ENCODE data around the gene DDX50.
"Not testable (repeated sequence)": the region's sequence is repeated elsewhere in the genome, so short reads cannot be mapped to it uniquely, and the experiment has no call there.

Gene DDX50

GRCh38 chr10:68959695-68960527 is 58.8 kb downstream of the DDX50 start:
- H3K9me3 ChIP-seq (ENCODE audit: insufficient read depth, low read depth, low read length): peaks cover 2% of the 10 kb centered on the region
- no peak overlapping the region for H4K12ac ChIP-seq (ENCODE audit: low read depth, low read length)
- no peak overlapping the region for H4K91ac ChIP-seq (ENCODE audit: low read depth, low read length)
- H3K79me2 ChIP-seq (ENCODE audit: control insufficient read depth, insufficient read depth, low read length, poor library complexity): peaks cover 19% of the 10 kb centered on the region
- H3K36me3 ChIP-seq (ENCODE audit: control insufficient read depth in 1 of 2, insufficient read depth in 2 of 2, low read length in 2 of 2): peaks cover 17 to 31% of the 10 kb centered on the region in 2 experiments
- H3K4me1 ChIP-seq (ENCODE audit: control insufficient read depth in 1 of 2, insufficient read depth in 2 of 2, low read length in 2 of 2): peaks cover 0 to 2% of the 10 kb centered on the region in 2 experiments
- H3K18ac ChIP-seq (ENCODE audit: low read length): no peak overlapping the region
- H3K9ac ChIP-seq (ENCODE audit: low read length): no peak overlapping the region
- H3K4me3 ChIP-seq (ENCODE audit: low read depth, low read length): no peak overlapping the region
- no CpG with 5 or more reads among the region's 4 CpGs for WGBS (ENCODE audit: extremely low coverage, insufficient coverage, insufficient read length)
- no peak overlapping the region for H4K8ac ChIP-seq (ENCODE audit: low read depth, low read length)
- H3K27ac ChIP-seq (ENCODE audit: low read depth, low read length): no peak overlapping the region
- H2AK5ac ChIP-seq (ENCODE audit: low read length): no peak overlapping the region
- H2BK120ac ChIP-seq (ENCODE audit: insufficient read depth, low read length, poor library complexity): no peak overlapping the region
- peak overlapping the region; percentile 85 for H3K4ac ChIP-seq (ENCODE audit: low read depth, low read length)
- no peak overlapping the region for H3K4me2 ChIP-seq (ENCODE audit: low read length)
- DNase-seq: no peak
- no peak overlapping the region for H3K14ac ChIP-seq (ENCODE audit: low read length)
- no peak overlapping the region for H2AFZ ChIP-seq (ENCODE audit: insufficient read depth, low read length, poor library complexity)
- H2BK12ac ChIP-seq (ENCODE audit: low read length): no peak overlapping the region
- H2BK5ac ChIP-seq (ENCODE audit: low read depth, low read length, poor library complexity): no peak overlapping the region
- H3K79me1 ChIP-seq (ENCODE audit: low read length): peaks cover 4% of the 10 kb centered on the region
- no peak overlapping the region for H3K23ac ChIP-seq (ENCODE audit: low read length)
- no peaks in the 10 kb centered on the region for H3K27me3 ChIP-seq (ENCODE audit: insufficient read depth, low read length)

- Histone ChIP-seq H3K4ac (ENCODE audit: low read depth, low read length) (no peak overlapping the region), H2BK120ac (ENCODE audit: insufficient read depth, low read length, poor library complexity) (no peak overlapping the region), H3K4me2 (ENCODE audit: low read length) (no peak overlapping the region), H3K27ac (ENCODE audit: low read depth, low read length) (no peak overlapping the region), H3K23ac (ENCODE audit: low read length) (no peak overlapping the region), H2AFZ (ENCODE audit: insufficient read depth, low read length, poor library complexity) (no peak overlapping the region), H3K79me1 (ENCODE audit: low read length) (no peaks in the 10 kb centered on the region), H4K91ac (ENCODE audit: low read depth, low read length) (no peak overlapping the region), H2BK12ac (ENCODE audit: low read length) (no peak overlapping the region), H3K4me1 (ENCODE audit: control insufficient read depth in 1 of 2, insufficient read depth in 2 of 2, low read length in 2 of 2) (no peaks in the 10 kb centered on the region), H3K18ac (ENCODE audit: low read length) (no peak overlapping the region), H3K14ac (ENCODE audit: low read length) (no peak overlapping the region), H3K9me3 (ENCODE audit: insufficient read depth, low read depth, low read length) (no peaks in the 10 kb centered on the region), H3K79me2 (ENCODE audit: control insufficient read depth, insufficient read depth, low read length, poor library complexity) (peaks cover 6% of the 10 kb centered on the region), H2AK5ac (ENCODE audit: low read length) (no peak overlapping the region), H3K9ac (ENCODE audit: low read length) (no peak overlapping the region), H3K4me3 (ENCODE audit: low read depth, low read length) (no peak overlapping the region), H3K27me3 (ENCODE audit: insufficient read depth, low read length) (no peaks in the 10 kb centered on the region), H3K36me3 (ENCODE audit: control insufficient read depth in 1 of 2, insufficient read depth in 2 of 2, low read length in 2 of 2) (peaks cover 32 to 50% of the 10 kb centered on the region in 2 experiments), H2BK5ac (ENCODE audit: low read depth, low read length, poor library complexity) (no peak overlapping the region), H4K8ac (ENCODE audit: low read depth, low read length) (no peak overlapping the region), H4K12ac (ENCODE audit: low read depth, low read length) (no peak overlapping the region)
- peak in 1 of 2 donors; percentile 42 for DNase-seq
- no CpG with 5 or more reads among the region's 4 CpGs for WGBS (ENCODE audit: extremely low coverage, insufficient coverage, insufficient read length)
These were observed 62.0 kb downstream of the DDX50 start for GRCh38 chr10:68963151-68963550.

GRCh38 chr10:68973975-68974374 is 72.9 kb downstream of the DDX50 start:
- no peak overlapping the region for H2BK12ac ChIP-seq (ENCODE audit: low read length)
- no peak overlapping the region for H2BK5ac ChIP-seq (ENCODE audit: low read depth, low read length, poor library complexity)
- no peaks in the 10 kb centered on the region for H3K4me1 ChIP-seq (ENCODE audit: control insufficient read depth in 1 of 2, insufficient read depth in 2 of 2, low read length in 2 of 2)
- no CpG with 5 or more reads among the region's 5 CpGs for WGBS (ENCODE audit: extremely low coverage, insufficient coverage, insufficient read length)
- H3K36me3 ChIP-seq (ENCODE audit: control insufficient read depth in 1 of 2, insufficient read depth in 2 of 2, low read length in 2 of 2): peaks cover 39 to 61% of the 10 kb centered on the region in 2 experiments
- H2AFZ ChIP-seq (ENCODE audit: insufficient read depth, low read length, poor library complexity): no peak overlapping the region
- H3K4ac ChIP-seq (ENCODE audit: low read depth, low read length): no peak overlapping the region
- no peak overlapping the region for H2BK120ac ChIP-seq (ENCODE audit: insufficient read depth, low read length, poor library complexity)
- H3K4me3 ChIP-seq (ENCODE audit: low read depth, low read length): no peak overlapping the region
- no peaks in the 10 kb centered on the region for H3K27me3 ChIP-seq (ENCODE audit: insufficient read depth, low read length)
- no peak for DNase-seq
- no peak overlapping the region for H4K12ac ChIP-seq (ENCODE audit: low read depth, low read length)
- H3K14ac ChIP-seq (ENCODE audit: low read length): no peak overlapping the region
- H3K23ac ChIP-seq (ENCODE audit: low read length): no peak overlapping the region
- no peak overlapping the region for H2AK5ac ChIP-seq (ENCODE audit: low read length)
- H3K79me1 ChIP-seq (ENCODE audit: low read length): no peaks in the 10 kb centered on the region
- H3K27ac ChIP-seq (ENCODE audit: low read depth, low read length): no peak overlapping the region
- H4K91ac ChIP-seq (ENCODE audit: low read depth, low read length): no peak overlapping the region
- no peak overlapping the region for H4K8ac ChIP-seq (ENCODE audit: low read depth, low read length)
- H3K79me2 ChIP-seq (ENCODE audit: control insufficient read depth, insufficient read depth, low read length, poor library complexity): no peaks in the 10 kb centered on the region
- H3K9ac ChIP-seq (ENCODE audit: low read length): no peak overlapping the region
- no peaks in the 10 kb centered on the region for H3K9me3 ChIP-seq (ENCODE audit: insufficient read depth, low read depth, low read length)
- H3K18ac ChIP-seq (ENCODE audit: low read length): no peak overlapping the region
- H3K4me2 ChIP-seq (ENCODE audit: low read length): no peak overlapping the region

GRCh38 chr10:68975936-68976473 is 74.9 kb downstream of the DDX50 start:
- not testable (repeated sequence) for H3K79me1 ChIP-seq (ENCODE audit: low read length); H2BK12ac ChIP-seq (ENCODE audit: low read length); H3K9ac ChIP-seq (ENCODE audit: low read length); H3K14ac ChIP-seq (ENCODE audit: low read length); H3K4ac ChIP-seq (ENCODE audit: low read depth, low read length); H3K4me2 ChIP-seq (ENCODE audit: low read length); H2AK5ac ChIP-seq (ENCODE audit: low read length); H2BK120ac ChIP-seq (ENCODE audit: insufficient read depth, low read length, poor library complexity); H3K27me3 ChIP-seq (ENCODE audit: insufficient read depth, low read length); H2BK5ac ChIP-seq (ENCODE audit: low read depth, low read length, poor library complexity); H3K23ac ChIP-seq (ENCODE audit: low read length); H4K8ac ChIP-seq (ENCODE audit: low read depth, low read length); H3K18ac ChIP-seq (ENCODE audit: low read length); H3K79me2 ChIP-seq (ENCODE audit: control insufficient read depth, insufficient read depth, low read length, poor library complexity); DNase-seq; H2AFZ ChIP-seq (ENCODE audit: insufficient read depth, low read length, poor library complexity); H3K4me1 ChIP-seq (ENCODE audit: control insufficient read depth in 1 of 2, insufficient read depth in 2 of 2, low read length in 2 of 2); H4K12ac ChIP-seq (ENCODE audit: low read depth, low read length); H3K27ac ChIP-seq (ENCODE audit: low read depth, low read length); H4K91ac ChIP-seq (ENCODE audit: low read depth, low read length); H3K9me3 ChIP-seq (ENCODE audit: insufficient read depth, low read depth, low read length); H3K4me3 ChIP-seq (ENCODE audit: low read depth, low read length)
- WGBS (ENCODE audit: extremely low coverage, insufficient coverage, insufficient read length): no CpG with 5 or more reads among the region's 5 CpGs
- peaks cover 37 to 55% of the 10 kb centered on the region in 2 experiments for H3K36me3 ChIP-seq (ENCODE audit: control insufficient read depth in 1 of 2, insufficient read depth in 2 of 2, low read length in 2 of 2)

All from trophoblast cell (in vitro differentiated cells and primary cell).